Activated CD4-positive, alpha-beta T cell treated with anti-CD3 and anti-CD28 coated beads, Interleukin-2, amount 10 ng/mL, durations not matched to agents 24 days and 14 days (primary cell): ENCODE results near the gene ANGPTL1. TPM values are rescaled to one million over a fixed set of nuclear protein-coding genes. Genes with fewer than 3 reads are reported as not detected.

Source experiments
- DNase-seq: peaks from one replicate; pipeline ENCODE4 v3.0.0; 2022
- H3K27ac Mint-ChIP-seq: one replicate; pipeline ENCODE4 v1.8.0; 2022; ENCODE audit warnings: mild to moderate bottlenecking, mixed read lengths
- H3K27me3 Mint-ChIP-seq: one replicate; pipeline ENCODE4 v1.8.0; 2022; ENCODE audit warnings: mixed read lengths
- H3K36me3 Mint-ChIP-seq: one replicate; pipeline ENCODE4 v1.8.0; 2022; ENCODE audit warnings: low read depth, mild to moderate bottlenecking, mixed read lengths
- H3K4me1 Mint-ChIP-seq: one replicate; pipeline ENCODE4 v1.8.0; 2021; ENCODE audit warnings: mixed read lengths
- H3K4me3 Mint-ChIP-seq: one replicate; pipeline ENCODE4 v1.8.0; 2022; ENCODE audit warnings: mild to moderate bottlenecking, moderate library complexity, mixed read lengths
- H3K9me3 Mint-ChIP-seq: one replicate; pipeline ENCODE4 v1.8.0; 2021; ENCODE audit warnings: mixed read lengths
- intact Hi-C: fragments of 100-400 bp; cut with micrococcal nuclease; formaldehyde crosslinking; loops from one replicate; pipeline ENCODE4 v1.15.1; 2023
- total RNA-seq: library from RNA; stranded (reverse); gene quantifications from 2 replicates; pipeline ENCODE4 v1.2.3, GENCODE V29; 2022

Gene ANGPTL1
- total RNA-seq, 1 donor from 2014 or later, result not detected

DNA sequence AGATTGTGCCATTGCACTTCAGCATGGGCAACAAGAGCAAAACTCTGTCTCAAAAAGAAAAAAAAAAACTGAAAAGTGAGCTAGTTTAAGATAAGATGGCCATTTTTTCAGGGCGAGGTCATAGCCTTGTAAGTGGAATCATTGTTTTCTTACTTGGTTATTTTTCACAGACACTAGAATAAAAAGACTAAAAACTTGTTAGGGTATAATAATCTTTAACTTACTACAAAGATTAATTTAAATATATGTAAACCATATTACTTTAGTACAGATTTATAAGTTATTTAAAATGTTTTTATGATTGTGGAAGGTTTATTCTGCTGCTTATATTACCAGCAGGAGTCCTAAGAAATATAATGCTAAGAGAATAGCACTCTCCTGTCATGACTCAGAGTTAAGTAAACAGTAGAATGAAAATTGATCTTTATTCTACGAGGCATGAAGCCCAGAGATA, 23.5 kb downstream of the ANGPTL1 start:
- no peak overlapping the region for H3K4me3 Mint-ChIP-seq
- no peaks in the 10 kb centered on the region for H3K9me3 Mint-ChIP-seq
- no peaks in the 10 kb centered on the region for H3K27me3 Mint-ChIP-seq
- no peaks in the 10 kb centered on the region for H3K36me3 Mint-ChIP-seq
- H3K4me1 Mint-ChIP-seq, result no peaks in the 10 kb centered on the region
- intact Hi-C loops, result no loop called here
- no peak overlapping the region for H3K27ac Mint-ChIP-seq
- no peak for DNase-seq

DNA sequence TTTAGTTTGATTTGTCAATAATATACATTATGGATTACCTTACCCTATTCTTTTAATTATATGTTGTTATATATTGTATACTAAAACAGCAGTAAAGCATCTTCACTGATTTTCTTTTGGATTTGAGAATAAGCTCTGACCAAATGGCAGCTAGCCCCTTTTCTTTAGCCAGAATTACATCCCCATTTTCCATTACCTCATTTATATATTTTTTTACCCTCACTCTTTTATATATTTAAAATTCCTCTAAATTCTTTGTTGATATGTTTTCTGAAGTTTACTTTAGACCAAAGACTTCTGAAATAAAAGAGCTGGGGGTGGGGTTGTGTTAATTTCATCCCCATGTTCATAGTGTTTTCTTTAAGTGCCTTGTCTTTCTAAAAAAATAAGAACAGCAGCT, 24.6 kb downstream of the ANGPTL1 start:
- no peak overlapping the region for H3K27ac Mint-ChIP-seq
- H3K36me3 Mint-ChIP-seq, result no peaks in the 10 kb centered on the region
- H3K27me3 Mint-ChIP-seq, result no peaks in the 10 kb centered on the region
- no peaks in the 10 kb centered on the region for H3K4me1 Mint-ChIP-seq
- no peaks in the 10 kb centered on the region for H3K9me3 Mint-ChIP-seq
- no peak for DNase-seq
- intact Hi-C loops, result no loop called here
- H3K4me3 Mint-ChIP-seq, result no peak overlapping the region

DNA sequence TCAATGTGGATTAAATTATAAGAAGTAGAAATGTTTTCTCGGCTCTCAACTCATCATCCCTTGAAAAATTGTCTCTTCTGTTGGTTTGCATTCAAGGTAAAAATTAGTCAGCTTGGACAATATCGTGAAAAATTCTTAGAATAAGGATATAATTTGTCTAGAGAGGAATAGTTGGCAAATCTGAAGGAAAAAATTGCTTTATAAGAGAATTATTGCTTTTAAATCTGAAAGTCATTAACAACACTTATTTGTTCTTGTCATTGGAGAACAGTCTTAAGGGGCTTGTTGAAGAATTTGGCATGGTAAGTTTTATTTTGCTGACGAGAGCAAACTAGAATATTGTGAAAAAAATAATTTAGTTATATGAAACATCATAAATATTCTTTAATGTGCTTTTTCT, 26.4 kb downstream of the ANGPTL1 start:
- no peak for DNase-seq
- no peaks in the 10 kb centered on the region for H3K27me3 Mint-ChIP-seq
- intact Hi-C loops, result no loop called here
- H3K4me3 Mint-ChIP-seq, result no peak overlapping the region
- no peaks in the 10 kb centered on the region for H3K36me3 Mint-ChIP-seq
- H3K4me1 Mint-ChIP-seq, result no peaks in the 10 kb centered on the region
- no peaks in the 10 kb centered on the region for H3K9me3 Mint-ChIP-seq
- no peak overlapping the region for H3K27ac Mint-ChIP-seq

GRCh38 chr1:178825167-178825566, 45.7 kb downstream of the ANGPTL1 start:
- intact Hi-C loops, result no loop called here
- no peak for DNase-seq
- peaks cover 5% of the 10 kb centered on the region for H3K4me1 Mint-ChIP-seq
- H3K36me3 Mint-ChIP-seq, result no peaks in the 10 kb centered on the region
- peaks cover 13% of the 10 kb centered on the region for H3K9me3 Mint-ChIP-seq
- no peak overlapping the region for H3K4me3 Mint-ChIP-seq
- H3K27ac Mint-ChIP-seq, result no peak overlapping the region
- no peaks in the 10 kb centered on the region for H3K27me3 Mint-ChIP-seq

- H3K36me3 Mint-ChIP-seq, result no peaks in the 10 kb centered on the region
- no peak for DNase-seq
- H3K27ac Mint-ChIP-seq, result no peak overlapping the region
- peaks cover 5% of the 10 kb centered on the region for H3K4me1 Mint-ChIP-seq
- no peaks in the 10 kb centered on the region for H3K27me3 Mint-ChIP-seq
- no peak overlapping the region for H3K4me3 Mint-ChIP-seq
- intact Hi-C loops, result no loop called here
- peaks cover 13% of the 10 kb centered on the region for H3K9me3 Mint-ChIP-seq
Measured at GRCh38 chr1:178821134-178821866, 49.6 kb downstream of the ANGPTL1 start.

- Mint-ChIP-seq H3K9me3 (peaks cover 9% of the 10 kb centered on the region), H3K4me1 (peaks cover 2% of the 10 kb centered on the region), H3K27me3 (no peaks in the 10 kb centered on the region), H3K36me3 (no peaks in the 10 kb centered on the region), H3K4me3 (no peak overlapping the region), H3K27ac (no peak overlapping the region)
- intact Hi-C loops, result no loop called here
- no peak for DNase-seq
Measured at GRCh38 chr1:178819123-178819522, 51.8 kb downstream of the ANGPTL1 start.

GRCh38 chr1:178818416-178818815, 52.5 kb downstream of the ANGPTL1 start:
- Mint-ChIP-seq H3K36me3 (no peaks in the 10 kb centered on the region), H3K27ac (no peak overlapping the region), H3K4me1 (peaks cover 2% of the 10 kb centered on the region), H3K4me3 (no peak overlapping the region), H3K9me3 (peaks cover 2% of the 10 kb centered on the region), H3K27me3 (no peaks in the 10 kb centered on the region)
- intact Hi-C loops, result no loop called here
- no peak for DNase-seq

DNA sequence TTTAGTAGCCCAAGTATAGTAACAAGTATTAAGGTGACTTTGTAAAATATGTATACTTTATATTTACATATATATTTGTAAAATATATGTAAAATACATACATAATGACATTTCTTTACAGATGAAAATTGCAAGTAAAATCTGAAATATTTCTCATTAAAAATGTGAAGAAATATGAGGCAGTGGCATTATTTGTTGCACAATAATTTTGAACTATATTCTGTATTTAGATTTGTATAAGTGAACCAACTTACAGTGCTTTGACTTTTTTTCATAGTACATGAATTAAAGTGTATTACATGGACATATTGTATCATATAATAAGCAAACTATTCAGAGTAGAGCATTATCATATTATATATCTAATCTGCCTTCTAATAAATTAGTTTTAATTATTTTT, 60.3 kb downstream of the ANGPTL1 start:
- Mint-ChIP-seq H3K27me3 (no peaks in the 10 kb centered on the region), H3K36me3 (no peaks in the 10 kb centered on the region), H3K4me3 (no peak overlapping the region), H3K27ac (no peak overlapping the region), H3K4me1 (no peaks in the 10 kb centered on the region), H3K9me3 (no peaks in the 10 kb centered on the region)
- no peak for DNase-seq
- intact Hi-C loops, result no loop called here

GRCh38 chr1:178808529-178808928, 62.3 kb downstream of the ANGPTL1 start:
- H3K27me3 Mint-ChIP-seq, result no peaks in the 10 kb centered on the region
- H3K4me3 Mint-ChIP-seq, result no peak overlapping the region
- intact Hi-C loops, result no loop called here
- H3K9me3 Mint-ChIP-seq, result no peaks in the 10 kb centered on the region
- no peak overlapping the region for H3K27ac Mint-ChIP-seq
- H3K4me1 Mint-ChIP-seq, result no peaks in the 10 kb centered on the region
- H3K36me3 Mint-ChIP-seq, result no peaks in the 10 kb centered on the region
- no peak for DNase-seq

DNA sequence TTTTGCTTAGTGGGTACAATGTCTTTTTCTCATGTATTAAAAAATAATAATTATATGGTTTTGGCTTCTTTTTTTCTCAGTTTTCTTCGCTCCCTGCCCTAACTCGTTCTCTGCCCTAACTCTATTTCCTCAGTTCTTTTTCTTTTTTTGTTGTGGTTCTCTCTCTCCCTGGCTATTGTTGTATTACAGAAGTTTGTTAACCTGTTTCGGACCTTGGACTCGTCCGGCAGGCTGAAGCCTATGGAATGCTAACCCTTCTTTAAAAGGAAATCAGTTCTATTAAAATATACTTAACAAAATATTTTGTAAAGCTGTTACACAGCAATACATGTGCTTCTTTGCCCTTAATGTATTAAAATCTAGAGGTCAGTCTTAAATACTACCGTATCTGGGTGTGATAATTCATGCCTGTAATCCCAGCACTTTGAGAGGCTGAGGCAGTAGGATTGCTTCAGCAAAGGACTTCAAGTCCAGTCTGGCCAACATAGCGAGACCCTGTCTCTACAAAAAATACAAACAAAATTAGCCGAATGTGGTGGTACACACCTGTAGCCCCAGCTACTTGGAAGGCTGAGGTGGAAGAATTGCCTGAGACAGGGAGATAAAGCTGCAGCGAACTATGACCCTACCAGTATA, 64.1 kb downstream of the ANGPTL1 start:
- Mint-ChIP-seq H3K4me3 (no peak overlapping the region), H3K27ac (no peak overlapping the region), H3K36me3 (no peaks in the 10 kb centered on the region), H3K9me3 (no peaks in the 10 kb centered on the region), H3K4me1 (no peaks in the 10 kb centered on the region), H3K27me3 (no peaks in the 10 kb centered on the region)
- no peak for DNase-seq
- intact Hi-C loops, result no loop called here

GRCh38 chr1:178802873-178803272, 68.0 kb downstream of the ANGPTL1 start:
- intact Hi-C loops, result no loop called here
- Mint-ChIP-seq H3K27ac (no peak overlapping the region), H3K4me1 (no peaks in the 10 kb centered on the region), H3K9me3 (peaks cover 4% of the 10 kb centered on the region), H3K36me3 (no peaks in the 10 kb centered on the region), H3K27me3 (no peaks in the 10 kb centered on the region), H3K4me3 (no peak overlapping the region)
- no peak for DNase-seq

Other genes starting within 250 kb of the ANGPTL1 start
- gene RALGPS2, start 145.8 kb downstream of the ANGPTL1 start, total RNA-seq, result 2.0 and 2.6 TPM in 2 replicates
- 40.4 and 45.2 TPM in 2 replicates for gene FAM20B, start 154.8 kb upstream of the ANGPTL1 start, total RNA-seq
- gene TOR3A, start 211.0 kb upstream of the ANGPTL1 start, total RNA-seq, result 41.6 and 44.3 TPM in 2 replicates